Measurements from ENCODE around the gene OAS2. TPM values are rescaled to one million over a fixed set of nuclear protein-coding genes. Genes with fewer than 3 reads are reported as not detected.
A peak's percentile ranks its signal among the peaks of the same experiment; 100 is the strongest.

OAS2 gene
- total and polyA plus RNA-seq, 2 of the 8 experiments (the other 6 are each of a cell fraction or from before 2014, with no cell fraction given), result 0.06 TPM; not detected in 1

DNA sequence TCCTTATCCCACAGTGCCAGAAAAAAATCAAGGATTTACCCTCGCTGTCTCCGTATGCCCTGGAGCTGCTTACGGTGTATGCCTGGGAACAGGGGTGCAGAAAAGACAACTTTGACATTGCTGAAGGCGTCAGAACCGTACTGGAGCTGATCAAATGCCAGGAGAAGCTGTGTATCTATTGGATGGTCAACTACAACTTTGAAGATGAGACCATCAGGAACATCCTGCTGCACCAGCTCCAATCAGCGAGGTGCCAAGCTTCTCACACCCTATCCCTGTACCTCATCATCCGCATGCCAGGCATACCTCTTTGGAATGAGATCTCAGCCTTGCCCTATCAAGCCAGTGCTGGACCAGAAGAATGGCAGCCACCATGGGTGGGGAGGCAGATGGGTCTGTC, 19.2 kb downstream of the OAS2 start:
- H4K20me1 ChIP-seq (replicated peaks in 1 of 2; ENCODE audit: control insufficient read depth in 1 of 2, insufficient read depth in 2 of 2, low read length in 2 of 2), result peaks cover 0 to 3% of the 10 kb centered on the region in 2 experiments
- DNase-seq (ENCODE audit: low read depth in 1 of 2, low spot score in 2 of 2) (no peak), FAIRE-seq (no peak)
- peaks cover 0 to 2% (median 0%) of the 10 kb centered on the region in 4 experiments; a peak in 1 of 7 replicates for H3K4me1 ChIP-seq (replicated peaks in 1 of 4; ENCODE audit: control insufficient read depth in 3 of 4, insufficient read depth in 4 of 4, low read length in 3 of 4)
- no peak overlapping the region for H2BK12ac ChIP-seq (ENCODE audit: low read depth, low read length)
- H3K23me2 ChIP-seq (ENCODE audit: low read depth, low read length), result peaks cover 3% of the 10 kb centered on the region; the same call in 1 of the 2 replicates
- ChIA-PET CTCF (ENCODE audit: partially characterized antibody) (interaction anchor here (1.0 to 15.8 kb wide), 7 partner anchors 9 to 165 kb away, joined by 3 to 202 read pairs (median 8); no protein-coding TSS in a partner anchor), POLR2A (ENCODE audit: partially characterized antibody) (no interaction called here)
- no peak overlapping the region for H2AFZ ChIP-seq (ENCODE audit: low read length)
- no peaks in the 10 kb centered on the region for H3K79me2 ChIP-seq (ENCODE audit: control insufficient read depth in 1 of 2, insufficient read depth in 2 of 2, low read length in 2 of 2)
- no peak overlapping the region for H3K4me3 ChIP-seq (ENCODE audit: extremely low read depth in 1 of 4, insufficient read depth in 2 of 4, low read depth in 3 of 4, low read length in 4 of 4)
- H3K9ac ChIP-seq (replicated peaks in 1 of 4; ENCODE audit: extremely low read depth in 1 of 4, low read depth in 3 of 4, low read length in 3 of 4), result no peak overlapping the region
- H4K5ac ChIP-seq (ENCODE audit: insufficient read length, low read depth, low read length), result no peak overlapping the region
- no peaks in the 10 kb centered on the region for H3K36me3 ChIP-seq (ENCODE audit: control insufficient read depth in 2 of 4, insufficient read depth in 4 of 4, low read length in 3 of 4)
- no peak overlapping the region for H2BK120ac ChIP-seq (replicated peaks; ENCODE audit: low read depth, low read length)
- no peak overlapping the region for H2BK20ac ChIP-seq (ENCODE audit: low read length)
- H4K91ac ChIP-seq (replicated peaks; ENCODE audit: insufficient read length, low read length), result no peak overlapping the region
- H3K18ac ChIP-seq (ENCODE audit: extremely low read depth, low read length), result no peak overlapping the region
- H3K14ac ChIP-seq (ENCODE audit: insufficient read length), result no peak overlapping the region
- no peak for TF ChIP-seq CBX5 (IDR thresholded peaks at IDR 0.05; ENCODE audit: low read depth, low read length)
- TF ChIP-seq TEAD4 (IDR thresholded peaks at IDR 0.05; ENCODE audit: low read depth, low read length), result peak; percentile 33; the same call in 1 of the 2 replicates
- no peak overlapping the region for H3K27ac ChIP-seq (ENCODE audit: low read depth, low read length)
- H3K4ac ChIP-seq (replicated peaks; ENCODE audit: insufficient read length, low read depth, low read length), result no peak overlapping the region
- 0 out of 4 replicates have a peak, but pooled peaks cover 0 to 3% of the 10 kb centered on the region in 2 experiments for H3K9me3 ChIP-seq (ENCODE audit: insufficient read depth in 2 of 2, low read depth in 1 of 2, low read length in 1 of 2)
- H2AK5ac ChIP-seq (ENCODE audit: low read depth, low read length), result no peak overlapping the region
- no peak overlapping the region for H2BK15ac ChIP-seq (ENCODE audit: low read length)
- H3K56ac ChIP-seq (replicated peaks; ENCODE audit: insufficient read length, low read depth, low read length), result no peak overlapping the region
- H2BK5ac ChIP-seq (ENCODE audit: low read depth, low read length), result no peak overlapping the region
- no peak overlapping the region; a peak in 1 of 4 replicates for H3K4me2 ChIP-seq (ENCODE audit: insufficient read depth in 1 of 2, low read depth in 2 of 2, low read length in 2 of 2)
- no peak overlapping the region for H4K8ac ChIP-seq (ENCODE audit: extremely low read depth, insufficient read depth, low read length)
- no peaks in the 10 kb centered on the region for H3K27me3 ChIP-seq (replicated peaks in 1 of 4; ENCODE audit: control insufficient read depth in 3 of 4, extremely low read depth in 1 of 4, insufficient read depth in 3 of 4, low read length in 3 of 4)
- no peaks in the 10 kb centered on the region for H3K79me1 ChIP-seq (ENCODE audit: low read depth, low read length)
- 96% methylated on average over 7 of the region's 7 CpGs; no CpG with 5 or more reads in 1 of the 2 experiments for WGBS, 2 experiments (ENCODE audit: extremely low coverage in 1 of 2, insufficient coverage in 1 of 2, insufficient read length in 1 of 2, insufficient replicate concordance in 2 of 2, low coverage in 1 of 2, low lambda C conversion rate in 2 of 2, missing lambda C conversion rate in 1 of 2)
- H3K23ac ChIP-seq (ENCODE audit: insufficient read length), result no peak overlapping the region
